ENCODE results near the gene STAMBP. TPM values are rescaled to one million over a fixed set of nuclear protein-coding genes. Genes with fewer than 3 reads are reported as not detected.

Gene STAMBP
- total RNA-seq, 2 experiments from 2014 or later = 76.9 to 87.1 TPM

GRCh38 chr2:73894475-73894850, 65.7 kb downstream of the STAMBP start:
- CTCF ChIA-PET = interaction anchor here (0.9 to 1.9 kb wide), 2 partner anchors 11 to 44 kb away, joined by 3 to 4 read pairs; no protein-coding TSS in a partner anchor
- intact Hi-C loops (cut with micrococcal nuclease) = no loop called here
- Mint-ChIP-seq H3K4me1 (ENCODE audit: low read depth) (peaks cover 31% of the 10 kb centered on the region), H3K9me3 (no peaks in the 10 kb centered on the region), H3K27ac (no peak overlapping the region), H3K27me3 (no peaks in the 10 kb centered on the region), H3K4me3 (no peak overlapping the region), H3K36me3 (ENCODE audit: low read depth) (no peaks in the 10 kb centered on the region)
- no peak for ATAC-seq
- DNase-seq = no peak
- POLR2A ChIA-PET = interaction anchor here (1.6 kb wide), 1 partner anchor 27 kb away, joined by 3 read pairs; no protein-coding TSS in a partner anchor
- no peak for TF ChIP-seq CTCF (IDR thresholded peaks at IDR 0.05)

GRCh38 chr2:73894877-73895276, 66.1 kb downstream of the STAMBP start:
- H3K4me1 Mint-ChIP-seq (ENCODE audit: low read depth) = peaks cover 31% of the 10 kb centered on the region
- no peak overlapping the region for H3K4me3 Mint-ChIP-seq
- ATAC-seq = no peak

GRCh38 chr2:73895473-73895872, 66.7 kb downstream of the STAMBP start:
- peaks cover 31% of the 10 kb centered on the region for H3K4me1 Mint-ChIP-seq (ENCODE audit: low read depth)
- DNase-seq (no peak), ATAC-seq (no peak)
- peak overlapping the region; percentile 49 for H3K27ac Mint-ChIP-seq
- no peaks in the 10 kb centered on the region for H3K27me3 Mint-ChIP-seq
- H3K4me3 Mint-ChIP-seq = no peak overlapping the region
- H3K36me3 Mint-ChIP-seq (ENCODE audit: low read depth) = no peaks in the 10 kb centered on the region
- intact Hi-C loops (cut with micrococcal nuclease) = no loop called here
- POLR2A ChIA-PET = interaction anchor here (2.0 kb wide), 1 partner anchor 8 kb away, joined by 6 read pairs; no protein-coding TSS in a partner anchor
- no peaks in the 10 kb centered on the region for H3K9me3 Mint-ChIP-seq
- CTCF ChIA-PET = interaction anchor here (1.8 to 1.9 kb wide), 2 partner anchors 43 to 67 kb away, joined by 4 to 8 read pairs; partner anchors contain the start of gene STAMBP
- no peak for TF ChIP-seq CTCF (IDR thresholded peaks at IDR 0.05)

More at GRCh38 chr2:73894877-73895276, 66.1 kb downstream of the STAMBP start:
- DNase-seq = no peak
- no peak for TF ChIP-seq CTCF (IDR thresholded peaks at IDR 0.05)
- Mint-ChIP-seq H3K9me3 (no peaks in the 10 kb centered on the region), H3K27me3 (no peaks in the 10 kb centered on the region), H3K36me3 (ENCODE audit: low read depth) (no peaks in the 10 kb centered on the region), H3K27ac (no peak overlapping the region)
- CTCF ChIA-PET = interaction anchor here (1.8 to 1.9 kb wide), 2 partner anchors 44 to 66 kb away, joined by 4 to 8 read pairs; partner anchors contain the start of gene STAMBP
- intact Hi-C loops (cut with micrococcal nuclease) = no loop called here
- POLR2A ChIA-PET = interaction anchor here (1.6 kb wide), 1 partner anchor 26 kb away, joined by 3 read pairs; no protein-coding TSS in a partner anchor

- ATAC-seq = peak; percentile 91
- Mint-ChIP-seq H3K9me3 (no peaks in the 10 kb centered on the region), H3K27ac (peak overlapping the region; percentile 87), H3K4me1 (ENCODE audit: low read depth) (peaks cover 31% of the 10 kb centered on the region), H3K36me3 (ENCODE audit: low read depth) (no peaks in the 10 kb centered on the region), H3K27me3 (no peaks in the 10 kb centered on the region), H3K4me3 (peak overlapping the region; percentile 5)
- ChIA-PET POLR2A (interaction anchor here (1.0 to 2.0 kb wide), 4 partner anchors 10 to 68 kb away, joined by 3 to 7 read pairs (median 5); partner anchors contain the start of gene STAMBP), CTCF (interaction anchor here (0.8 to 1.8 kb wide), 6 partner anchors 15 to 224 kb away, joined by 3 to 8 read pairs (median 4); partner anchors contain the start of gene STAMBP)
- intact Hi-C loops (cut with micrococcal nuclease) = no loop called here
- peak; percentile 81 for DNase-seq
- no peak for TF ChIP-seq CTCF (IDR thresholded peaks at IDR 0.05)
Measured at GRCh38 chr2:73896362-73897239, 67.8 kb downstream of the STAMBP start.
